Measurements from ENCODE around the gene SLC26A9.

The SLC26A9 gene

DNA sequence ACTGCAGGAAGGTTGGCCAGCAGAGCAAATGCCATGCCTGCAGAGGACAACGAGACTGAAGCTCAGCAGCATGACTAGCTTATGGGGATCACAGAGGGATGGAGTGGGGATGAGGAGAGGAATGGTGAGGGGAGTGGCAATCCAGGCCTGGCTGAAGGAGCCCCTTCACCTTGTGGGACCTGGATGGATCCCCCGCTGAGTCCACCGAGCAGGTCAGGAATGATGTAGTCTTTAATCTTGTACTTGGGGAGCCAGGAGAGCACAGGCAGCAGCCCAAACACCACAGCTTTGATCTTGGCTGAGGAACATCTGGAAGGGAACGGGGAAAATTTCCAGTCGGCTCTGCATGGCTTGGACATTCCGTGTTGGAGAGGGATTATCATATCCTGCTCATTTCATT lies 10.5 kb downstream of the SLC26A9 start:
- no peak overlapping the region for H3K4me3 ChIP-seq (ENCODE audit: low read length)
- no peaks in the 10 kb centered on the region for H3K9me3 ChIP-seq (ENCODE audit: control insufficient read depth, low read length)
- no peaks in the 10 kb centered on the region for H3K27me3 ChIP-seq (replicated peaks; ENCODE audit: control insufficient read depth, insufficient read depth, low read length)
- H3K9ac ChIP-seq (ENCODE audit: low read length) = no peak overlapping the region
- H3K4me1 ChIP-seq (ENCODE audit: control insufficient read depth, insufficient read depth, low read length) = peaks cover 34% of the 10 kb centered on the region
- no peaks in the 10 kb centered on the region for H3K36me3 ChIP-seq (ENCODE audit: control insufficient read depth, insufficient read depth, low read length, severe bottlenecking)
- no peak for DNase-seq (ENCODE audit: low read depth)

DNA sequence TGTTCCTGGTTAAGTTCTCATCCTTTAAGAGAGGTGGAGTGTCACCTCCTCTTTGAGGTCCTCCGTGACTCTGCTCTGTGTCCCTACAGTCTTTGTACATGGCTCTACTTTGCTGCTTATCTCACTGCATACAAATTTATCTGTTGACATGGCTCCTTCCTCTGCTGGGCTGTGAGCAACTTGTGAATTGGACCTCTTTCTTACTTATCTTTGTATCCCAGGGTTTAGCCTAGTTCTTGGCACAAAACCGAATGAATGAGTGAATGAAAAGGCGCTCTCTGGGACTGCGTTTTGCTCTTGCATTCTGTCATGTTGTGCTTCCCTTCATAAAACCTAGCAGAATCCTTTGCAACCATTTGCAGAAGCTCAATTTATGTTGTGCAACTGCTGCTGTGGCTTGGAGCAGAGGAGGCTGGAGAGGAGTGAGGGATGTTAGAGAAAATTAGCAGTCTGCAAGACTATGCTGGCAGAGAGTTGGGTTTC lies 12.4 kb downstream of the SLC26A9 start:
- Histone ChIP-seq H3K4me3 (ENCODE audit: low read length) (no peak overlapping the region), H3K27me3 (replicated peaks; ENCODE audit: control insufficient read depth, insufficient read depth, low read length) (no peaks in the 10 kb centered on the region), H3K9me3 (ENCODE audit: control insufficient read depth, low read length) (no peaks in the 10 kb centered on the region), H3K36me3 (ENCODE audit: control insufficient read depth, insufficient read depth, low read length, severe bottlenecking) (no peaks in the 10 kb centered on the region), H3K9ac (ENCODE audit: low read length) (no peak overlapping the region), H3K4me1 (ENCODE audit: control insufficient read depth, insufficient read depth, low read length) (peaks cover 35% of the 10 kb centered on the region)
- peak; percentile 38 for DNase-seq (ENCODE audit: low read depth)

- no peak overlapping the region for H3K4me3 ChIP-seq (ENCODE audit: low read length)
- peaks cover 41% of the 10 kb centered on the region for H3K4me1 ChIP-seq (ENCODE audit: control insufficient read depth, insufficient read depth, low read length)
- no peak overlapping the region for H3K9ac ChIP-seq (ENCODE audit: low read length)
- no peaks in the 10 kb centered on the region for H3K36me3 ChIP-seq (ENCODE audit: control insufficient read depth, insufficient read depth, low read length, severe bottlenecking)
- no peak for DNase-seq (ENCODE audit: low read depth)
- no peaks in the 10 kb centered on the region for H3K9me3 ChIP-seq (ENCODE audit: control insufficient read depth, low read length)
- H3K27me3 ChIP-seq (replicated peaks; ENCODE audit: control insufficient read depth, insufficient read depth, low read length) = no peaks in the 10 kb centered on the region
Measured at GRCh38 chr1:205930195-205930577, 13.1 kb downstream of the SLC26A9 start.

GRCh38 chr1:205929496-205930194 lies 13.6 kb downstream of the SLC26A9 start:
- no peak for DNase-seq (ENCODE audit: low read depth)
- Histone ChIP-seq H3K4me1 (ENCODE audit: control insufficient read depth, insufficient read depth, low read length) (peaks cover 41% of the 10 kb centered on the region), H3K36me3 (ENCODE audit: control insufficient read depth, insufficient read depth, low read length, severe bottlenecking) (no peaks in the 10 kb centered on the region), H3K4me3 (ENCODE audit: low read length) (no peak overlapping the region), H3K27me3 (replicated peaks; ENCODE audit: control insufficient read depth, insufficient read depth, low read length) (no peaks in the 10 kb centered on the region), H3K9ac (ENCODE audit: low read length) (no peak overlapping the region), H3K9me3 (ENCODE audit: control insufficient read depth, low read length) (no peaks in the 10 kb centered on the region)

DNA sequence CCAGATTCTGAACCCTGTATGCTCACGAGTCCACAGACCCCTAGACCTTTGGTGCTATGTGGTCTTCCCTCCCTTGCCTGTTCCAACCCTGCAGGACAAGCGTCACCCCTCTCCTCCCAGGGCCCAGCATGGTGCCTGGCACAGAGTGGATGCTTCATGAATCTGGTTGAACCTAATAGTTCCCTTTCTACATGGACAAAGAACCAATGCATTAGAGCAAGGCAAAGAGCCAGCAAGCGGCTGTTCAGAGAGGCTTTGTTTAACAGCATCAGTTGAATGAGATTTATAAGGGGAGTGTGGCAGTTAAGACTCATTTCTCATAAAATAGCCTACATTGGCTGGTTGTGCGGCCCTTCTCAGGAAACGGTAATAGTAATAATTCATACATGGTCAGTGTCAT lies 14.9 kb downstream of the SLC26A9 start:
- H3K4me3 ChIP-seq (ENCODE audit: low read length) = no peak overlapping the region
- no peak for DNase-seq (ENCODE audit: low read depth)
- H3K4me1 ChIP-seq (ENCODE audit: control insufficient read depth, insufficient read depth, low read length) = peaks cover 28% of the 10 kb centered on the region
- no peak overlapping the region for H3K9ac ChIP-seq (ENCODE audit: low read length)
- H3K36me3 ChIP-seq (ENCODE audit: control insufficient read depth, insufficient read depth, low read length, severe bottlenecking) = no peaks in the 10 kb centered on the region
- no peaks in the 10 kb centered on the region for H3K27me3 ChIP-seq (replicated peaks; ENCODE audit: control insufficient read depth, insufficient read depth, low read length)
- no peaks in the 10 kb centered on the region for H3K9me3 ChIP-seq (ENCODE audit: control insufficient read depth, low read length)

- H3K4me1 ChIP-seq (ENCODE audit: control insufficient read depth, insufficient read depth, low read length) = peaks cover 22% of the 10 kb centered on the region
- no peaks in the 10 kb centered on the region for H3K9me3 ChIP-seq (ENCODE audit: control insufficient read depth, low read length)
- H3K27me3 ChIP-seq (replicated peaks; ENCODE audit: control insufficient read depth, insufficient read depth, low read length) = no peaks in the 10 kb centered on the region
- no peak overlapping the region for H3K9ac ChIP-seq (ENCODE audit: low read length)
- no peak for DNase-seq (ENCODE audit: low read depth)
- no peak overlapping the region for H3K4me3 ChIP-seq (ENCODE audit: low read length)
- H3K36me3 ChIP-seq (ENCODE audit: control insufficient read depth, insufficient read depth, low read length, severe bottlenecking) = no peaks in the 10 kb centered on the region
Measured at GRCh38 chr1:205927676-205928075, 15.6 kb downstream of the SLC26A9 start.

- Histone ChIP-seq H3K9me3 (ENCODE audit: control insufficient read depth, low read length) (no peaks in the 10 kb centered on the region), H3K36me3 (ENCODE audit: control insufficient read depth, insufficient read depth, low read length, severe bottlenecking) (no peaks in the 10 kb centered on the region), H3K9ac (ENCODE audit: low read length) (no peak overlapping the region), H3K4me1 (ENCODE audit: control insufficient read depth, insufficient read depth, low read length) (peaks cover 22% of the 10 kb centered on the region), H3K4me3 (ENCODE audit: low read length) (no peak overlapping the region), H3K27me3 (replicated peaks; ENCODE audit: control insufficient read depth, insufficient read depth, low read length) (no peaks in the 10 kb centered on the region)
- DNase-seq (ENCODE audit: low read depth) = no peak
Measured at GRCh38 chr1:205927247-205927646, 16.0 kb downstream of the SLC26A9 start.

DNA sequence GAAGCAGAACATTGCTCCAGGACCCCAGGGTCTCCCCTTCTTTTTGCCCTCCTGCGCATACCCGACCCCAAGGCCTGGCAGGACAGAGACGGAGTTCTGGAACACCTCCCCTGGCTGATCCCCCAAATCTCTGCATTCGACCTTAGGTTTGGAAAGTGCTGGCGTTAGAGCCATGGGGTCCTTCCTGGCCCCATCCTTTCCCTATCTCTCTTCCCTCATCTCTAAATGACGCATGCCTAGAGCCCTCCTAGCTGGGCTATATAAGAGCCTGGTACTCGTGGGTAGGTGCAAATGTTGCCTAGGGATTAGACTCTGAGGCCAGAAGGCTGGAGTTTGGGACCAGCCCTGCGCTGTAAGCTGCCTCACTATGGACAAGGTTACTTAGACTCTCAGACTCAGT lies 16.6 kb downstream of the SLC26A9 start:
- Histone ChIP-seq H3K9ac (ENCODE audit: low read length) (no peak overlapping the region), H3K27me3 (replicated peaks; ENCODE audit: control insufficient read depth, insufficient read depth, low read length) (no peaks in the 10 kb centered on the region), H3K4me1 (ENCODE audit: control insufficient read depth, insufficient read depth, low read length) (peaks cover 22% of the 10 kb centered on the region), H3K36me3 (ENCODE audit: control insufficient read depth, insufficient read depth, low read length, severe bottlenecking) (no peaks in the 10 kb centered on the region), H3K9me3 (ENCODE audit: control insufficient read depth, low read length) (no peaks in the 10 kb centered on the region), H3K4me3 (ENCODE audit: low read length) (no peak overlapping the region)
- DNase-seq (ENCODE audit: low read depth) = no peak

GRCh38 chr1:205926213-205926612 lies 17.0 kb downstream of the SLC26A9 start:
- no peak overlapping the region for H3K4me3 ChIP-seq (ENCODE audit: low read length)
- no peaks in the 10 kb centered on the region for H3K27me3 ChIP-seq (replicated peaks; ENCODE audit: control insufficient read depth, insufficient read depth, low read length)
- peaks cover 22% of the 10 kb centered on the region for H3K4me1 ChIP-seq (ENCODE audit: control insufficient read depth, insufficient read depth, low read length)
- no peaks in the 10 kb centered on the region for H3K36me3 ChIP-seq (ENCODE audit: control insufficient read depth, insufficient read depth, low read length, severe bottlenecking)
- H3K9me3 ChIP-seq (ENCODE audit: control insufficient read depth, low read length) = no peaks in the 10 kb centered on the region
- H3K9ac ChIP-seq (ENCODE audit: low read length) = no peak overlapping the region
- DNase-seq (ENCODE audit: low read depth) = no peak

- peaks cover 17% of the 10 kb centered on the region for H3K4me1 ChIP-seq (ENCODE audit: control insufficient read depth, insufficient read depth, low read length)
- peak; percentile 92 for DNase-seq (ENCODE audit: low read depth)
- H3K36me3 ChIP-seq (ENCODE audit: control insufficient read depth, insufficient read depth, low read length, severe bottlenecking) = no peaks in the 10 kb centered on the region
- H3K9ac ChIP-seq (ENCODE audit: low read length) = no peak overlapping the region
- H3K4me3 ChIP-seq (ENCODE audit: low read length) = no peak overlapping the region
- no peaks in the 10 kb centered on the region for H3K27me3 ChIP-seq (replicated peaks; ENCODE audit: control insufficient read depth, insufficient read depth, low read length)
- H3K9me3 ChIP-seq (ENCODE audit: control insufficient read depth, low read length) = no peaks in the 10 kb centered on the region
Measured at GRCh38 chr1:205925736-205926135, 17.5 kb downstream of the SLC26A9 start.

DNA sequence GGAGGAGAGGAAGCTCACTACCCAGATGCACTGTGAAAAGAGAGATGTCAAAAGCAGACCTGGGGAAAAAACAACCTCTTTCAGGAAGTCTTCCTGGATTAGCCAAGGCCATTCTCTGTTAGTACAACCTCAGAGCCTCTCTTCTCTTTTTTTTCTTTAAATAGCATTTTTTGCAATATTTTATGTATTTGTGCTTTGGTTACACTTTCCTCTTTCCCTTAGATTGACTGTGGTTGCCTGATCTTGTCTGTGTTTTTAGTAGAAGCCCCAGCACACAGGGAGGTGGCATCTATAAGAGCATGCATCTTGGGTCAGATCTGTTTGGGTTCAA lies 18.8 kb downstream of the SLC26A9 start:
- no peak for DNase-seq (ENCODE audit: low read depth)
- Histone ChIP-seq H3K4me1 (ENCODE audit: control insufficient read depth, insufficient read depth, low read length) (peaks cover 24% of the 10 kb centered on the region), H3K4me3 (ENCODE audit: low read length) (no peak overlapping the region), H3K9ac (ENCODE audit: low read length) (no peak overlapping the region), H3K36me3 (ENCODE audit: control insufficient read depth, insufficient read depth, low read length, severe bottlenecking) (no peaks in the 10 kb centered on the region), H3K27me3 (replicated peaks; ENCODE audit: control insufficient read depth, insufficient read depth, low read length) (no peaks in the 10 kb centered on the region), H3K9me3 (ENCODE audit: control insufficient read depth, low read length) (no peaks in the 10 kb centered on the region)

All from adipocyte (in vitro differentiated cells).